BJ (cell line): ENCODE results near the gene OBSCN. TPM values are rescaled to one million over a fixed set of nuclear protein-coding genes. Genes with fewer than 3 reads are reported as not detected.

Source experiments
- CTCF ChIA-PET: fragments of 350-600 bp; formaldehyde crosslinking; extraction: SDS; loops from one replicate; lab custom pipeline; 2021; ENCODE audit warnings: antibody characterized with exemption, inconsistent platforms; lab: Yijun Ruan, JAX
- POLR2A ChIA-PET: fragments of 300-600 bp; sonication (Branson Sonifier 250); formaldehyde crosslinking; extraction: SDS; loops from one replicate; lab custom pipeline; 2021; ENCODE audit warnings: antibody characterized with exemption; lab: Charles Lee
- DNase-seq: peaks from one replicate; pipeline ENCODE4 v3.0.0-alpha.2; 2011; ENCODE audit warnings: low read depth
- H3K27me3 ChIP-seq: 2 replicates; pipeline ENCODE4 v1.6.0; 2011; ENCODE audit warnings: low read length; ENCODE audit not compliant: control insufficient read depth, insufficient read depth
- H3K36me3 ChIP-seq: 2 replicates; pipeline ENCODE4 v1.5.1; 2011; ENCODE audit warnings: low read length; ENCODE audit not compliant: control insufficient read depth, insufficient read depth
- H3K4me3 ChIP-seq: 2 replicates; pipeline ENCODE4 v1.5.1; 2011; ENCODE audit warnings: low read depth, mild to moderate bottlenecking, control low read depth, low read length
- polyA plus RNA-seq: library from polyadenylated mRNA; depleted of rRNA; stranded (reverse); fragments of >200 nt; gene quantifications from 2 replicates; pipeline ENCODE4 v1.2.3, GENCODE V29; 2011
- TF ChIP-seq, protein P1 (sequence below): IDR thresholded peaks from 2 replicates; pipeline ENCODE4 v1.5.1; 2011; ENCODE audit warnings: low read depth, mild to moderate bottlenecking, control low read depth, inconsistent platforms, low read length, moderate library complexity; ENCODE audit not compliant: insufficient read depth

Gene OBSCN
- polyA plus RNA-seq, 1 experiment: 2.9 TPM

DNA sequence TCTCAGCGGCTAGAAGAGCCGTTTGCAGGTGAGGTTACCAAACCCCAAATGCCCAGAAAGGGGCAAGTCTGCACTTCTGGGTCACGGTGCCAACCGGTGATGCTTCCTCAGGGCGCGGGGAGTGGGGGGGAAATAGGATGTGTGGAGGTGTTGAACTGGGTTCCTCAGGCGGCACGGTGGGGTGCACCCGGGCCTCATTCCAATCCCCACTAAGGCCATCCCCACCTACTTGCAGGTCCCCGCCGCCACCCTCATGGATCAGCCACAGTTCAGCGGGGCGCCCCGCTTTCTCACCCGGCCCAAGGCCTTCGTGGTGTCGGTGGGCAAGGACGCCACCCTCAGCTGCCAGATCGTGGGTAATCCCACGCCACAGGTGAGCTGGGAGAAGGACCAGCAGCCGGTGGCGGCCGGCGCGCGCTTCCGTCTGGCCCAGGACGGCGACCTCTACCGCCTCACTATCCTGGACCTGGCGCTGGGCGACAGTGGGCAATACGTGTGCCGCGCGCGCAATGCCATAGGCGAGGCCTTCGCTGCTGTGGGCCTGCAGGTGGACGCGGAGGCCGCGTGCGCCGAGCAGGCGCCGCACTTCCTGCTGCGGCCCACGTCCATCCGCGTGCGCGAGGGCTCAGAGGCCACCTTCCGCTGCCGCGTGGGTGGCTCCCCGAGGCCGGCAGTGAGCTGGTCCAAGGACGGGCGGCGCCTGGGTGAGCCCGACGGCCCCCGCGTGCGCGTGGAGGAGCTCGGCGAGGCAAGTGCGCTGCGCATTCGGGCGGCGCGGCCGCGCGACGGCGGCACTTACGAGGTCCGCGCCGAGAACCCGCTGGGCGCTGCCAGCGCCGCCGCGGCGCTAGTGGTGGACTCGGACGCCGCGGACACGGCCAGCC, 3.9 kb downstream of the OBSCN start:
- peaks cover 2% of the 10 kb centered on the region; the same call in 1 of the 2 replicates for H3K36me3 ChIP-seq
- TF ChIP-seq, protein P1, sequence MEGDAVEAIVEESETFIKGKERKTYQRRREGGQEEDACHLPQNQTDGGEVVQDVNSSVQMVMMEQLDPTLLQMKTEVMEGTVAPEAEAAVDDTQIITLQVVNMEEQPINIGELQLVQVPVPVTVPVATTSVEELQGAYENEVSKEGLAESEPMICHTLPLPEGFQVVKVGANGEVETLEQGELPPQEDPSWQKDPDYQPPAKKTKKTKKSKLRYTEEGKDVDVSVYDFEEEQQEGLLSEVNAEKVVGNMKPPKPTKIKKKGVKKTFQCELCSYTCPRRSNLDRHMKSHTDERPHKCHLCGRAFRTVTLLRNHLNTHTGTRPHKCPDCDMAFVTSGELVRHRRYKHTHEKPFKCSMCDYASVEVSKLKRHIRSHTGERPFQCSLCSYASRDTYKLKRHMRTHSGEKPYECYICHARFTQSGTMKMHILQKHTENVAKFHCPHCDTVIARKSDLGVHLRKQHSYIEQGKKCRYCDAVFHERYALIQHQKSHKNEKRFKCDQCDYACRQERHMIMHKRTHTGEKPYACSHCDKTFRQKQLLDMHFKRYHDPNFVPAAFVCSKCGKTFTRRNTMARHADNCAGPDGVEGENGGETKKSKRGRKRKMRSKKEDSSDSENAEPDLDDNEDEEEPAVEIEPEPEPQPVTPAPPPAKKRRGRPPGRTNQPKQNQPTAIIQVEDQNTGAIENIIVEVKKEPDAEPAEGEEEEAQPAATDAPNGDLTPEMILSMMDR: no peak
- CTCF ChIA-PET: interaction anchor here (0.6 to 1.5 kb wide), 4 partner anchors 13 to 181 kb away, joined by 3 to 5 read pairs (median 3); no protein-coding TSS in a partner anchor
- no peaks in the 10 kb centered on the region for H3K27me3 ChIP-seq
- POLR2A ChIA-PET: no interaction called here
- H3K4me3 ChIP-seq: no peak overlapping the region
- no peak for DNase-seq

- Histone ChIP-seq H3K36me3 (peaks cover 2% of the 10 kb centered on the region; the same call in 1 of the 2 replicates), H3K4me3 (peak overlapping the region; percentile 80; the same call in 1 of the 2 replicates), H3K27me3 (no peaks in the 10 kb centered on the region)
- DNase-seq: no peak
- POLR2A ChIA-PET: no interaction called here
- CTCF ChIA-PET: interaction anchor here (0.6 to 1.5 kb wide), 3 partner anchors 13 to 180 kb away, joined by 3 read pairs; no protein-coding TSS in a partner anchor
- TF ChIP-seq, protein P1: no peak
Measured at GRCh38 chr1:228212415-228212965, 4.6 kb downstream of the OBSCN start.

GRCh38 chr1:228212966-228213844, 5.4 kb downstream of the OBSCN start:
- TF ChIP-seq, protein P1: peak; percentile 75
- POLR2A ChIA-PET: interaction anchor here (0.6 kb wide), 1 partner anchor 20 kb away, joined by 3 read pairs; no protein-coding TSS in a partner anchor
- peaks cover 2% of the 10 kb centered on the region; the same call in 1 of the 2 replicates for H3K36me3 ChIP-seq
- CTCF ChIA-PET: interaction anchor here (0.6 to 2.4 kb wide), 14 partner anchors 9 to 301 kb away, joined by 3 to 10 read pairs (median 4); no protein-coding TSS in a partner anchor
- H3K4me3 ChIP-seq: peak overlapping the region; percentile 80
- H3K27me3 ChIP-seq: no peaks in the 10 kb centered on the region
- no peak for DNase-seq

DNA sequence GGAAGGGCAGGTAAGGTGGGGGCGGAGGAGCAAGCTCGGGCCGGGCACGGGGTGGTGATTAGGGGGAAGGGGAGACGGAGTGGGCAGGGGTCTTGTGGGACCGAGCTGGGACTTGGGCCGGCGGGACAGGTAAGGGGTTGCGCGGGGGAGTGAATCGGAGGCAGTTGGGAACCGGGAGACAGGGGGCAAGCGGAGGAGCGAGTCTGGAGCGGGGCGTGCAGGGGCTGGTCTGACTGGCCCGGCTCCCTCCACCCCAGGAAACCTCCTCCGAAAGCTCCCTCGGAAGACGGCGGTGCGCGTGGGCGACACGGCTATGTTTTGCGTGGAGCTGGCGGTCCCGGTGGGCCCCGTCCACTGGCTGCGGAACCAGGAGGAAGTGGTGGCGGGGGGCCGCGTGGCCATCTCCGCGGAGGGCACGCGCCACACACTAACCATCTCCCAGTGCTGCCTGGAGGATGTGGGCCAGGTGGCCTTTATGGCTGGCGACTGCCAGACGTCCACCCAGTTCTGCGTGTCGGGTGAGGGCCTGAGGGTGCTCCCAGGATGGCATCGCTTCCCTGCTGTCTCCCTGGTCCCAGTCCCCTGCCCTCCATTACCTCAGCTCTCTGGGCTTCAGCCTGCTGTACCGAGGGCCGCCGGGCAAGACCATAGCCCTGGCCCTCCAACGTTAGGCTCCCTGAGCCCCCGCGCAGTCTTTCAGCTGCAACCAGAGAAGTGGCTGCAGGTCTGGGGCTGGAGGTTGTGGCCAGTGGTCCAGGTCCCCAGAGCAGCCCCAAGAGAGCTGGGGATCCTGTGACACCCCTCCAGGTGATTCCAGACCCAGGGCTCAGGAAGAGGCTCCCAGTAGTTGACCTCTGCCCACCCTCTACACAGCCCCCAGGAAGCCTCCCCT, 6.3 kb downstream of the OBSCN start:
- TF ChIP-seq, protein P1: no peak
- H3K27me3 ChIP-seq: no peaks in the 10 kb centered on the region
- ChIA-PET POLR2A (no interaction called here), CTCF (interaction anchor here (0.6 to 2.4 kb wide), 14 partner anchors 10 to 300 kb away, joined by 3 to 10 read pairs (median 4); no protein-coding TSS in a partner anchor)
- H3K36me3 ChIP-seq: peaks cover 2% of the 10 kb centered on the region
- peak overlapping the region; percentile 80 for H3K4me3 ChIP-seq
- DNase-seq: no peak
